DLD1 (cell line): ENCODE results near the gene RFTN1.
"Not testable (repeated sequence)": the region's sequence is repeated elsewhere in the genome, so short reads cannot be mapped to it uniquely, and the experiment has no call there.

Source experiments
- in situ Hi-C: cut with HindIII; loops from 2 replicates; pipeline ENCODE4 v1.10.0; 2017; ENCODE audit warnings: low sequenced_read_pairs

The RFTN1 gene

DNA sequence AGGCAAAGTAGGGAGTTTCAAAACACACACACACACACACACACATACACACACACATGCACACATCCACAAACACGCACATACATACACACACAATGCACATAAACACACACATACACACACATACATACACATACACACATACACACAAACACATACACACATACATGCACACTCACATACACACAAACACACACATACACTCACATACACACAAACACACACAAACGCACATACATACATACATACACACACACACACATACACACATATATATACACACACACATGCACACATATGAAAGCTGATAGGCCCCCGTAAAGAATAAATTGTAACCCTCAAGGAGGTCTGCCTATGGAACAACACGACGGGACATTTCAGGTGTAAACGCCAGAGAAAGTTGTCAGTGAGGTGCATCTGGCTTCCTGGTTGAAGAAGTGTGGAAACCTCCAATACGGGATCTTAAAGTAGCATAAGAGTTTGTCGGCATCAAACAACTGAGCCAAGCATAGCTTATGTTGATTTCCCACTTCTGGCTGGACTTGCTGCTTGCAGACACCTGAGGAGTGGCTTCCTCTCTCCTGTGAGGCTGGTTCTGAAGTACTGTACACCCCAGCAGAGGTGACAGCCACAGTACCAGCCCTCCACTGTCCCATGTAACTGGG, 5.8 kb downstream of the RFTN1 start:
- in situ Hi-C loops: no loop called here

GRCh38 chr3:16506884-16507577, 6.5 kb downstream of the RFTN1 start:
- in situ Hi-C loops: no loop called here

GRCh38 chr3:16506451-16506850, 7.0 kb downstream of the RFTN1 start:
- in situ Hi-C loops: no loop called here

GRCh38 chr3:16504692-16505091, 8.8 kb downstream of the RFTN1 start:
- in situ Hi-C loops: no loop called here

- in situ Hi-C loops: no loop called here
Measured at GRCh38 chr3:16504242-16504641, 9.3 kb downstream of the RFTN1 start.

GRCh38 chr3:16503191-16503776, 10.2 kb downstream of the RFTN1 start:
- in situ Hi-C loops: no loop called here

DNA sequence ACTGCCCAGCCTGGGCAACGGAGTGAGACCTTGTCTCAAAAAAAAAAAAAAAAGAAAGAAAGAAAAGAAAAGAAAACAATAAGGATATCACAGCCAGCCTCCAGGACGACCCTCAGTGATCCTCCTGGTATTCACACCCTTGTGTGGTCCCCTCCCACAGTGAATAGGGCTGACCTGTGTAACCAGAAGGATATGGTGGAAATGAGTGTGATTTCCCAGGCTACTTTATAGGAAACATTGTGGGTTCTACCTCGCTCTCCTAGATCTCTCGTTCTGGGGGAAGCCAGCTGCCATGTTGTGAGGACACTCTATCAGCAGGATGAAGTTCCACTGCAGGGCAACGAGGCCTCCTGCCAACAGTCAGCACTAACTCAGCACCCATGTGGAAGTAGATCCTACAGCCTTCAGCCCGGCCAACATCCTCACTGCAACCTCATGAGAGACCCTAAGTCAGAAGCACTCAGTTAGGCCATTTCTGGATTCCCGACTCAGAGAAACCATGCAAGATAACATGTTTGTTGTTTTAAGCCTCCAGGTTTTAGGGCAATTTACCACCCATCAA, 11.1 kb downstream of the RFTN1 start:
- in situ Hi-C loops: no loop called here

GRCh38 chr3:16501376-16501775, 12.1 kb downstream of the RFTN1 start:
- in situ Hi-C loops: no loop called here

GRCh38 chr3:16500911-16501310, 12.6 kb downstream of the RFTN1 start:
- in situ Hi-C loops: no loop called here

- in situ Hi-C loops: no loop called here
Measured at GRCh38 chr3:16500093-16500492, 13.4 kb downstream of the RFTN1 start.

- in situ Hi-C loops: no loop called here
Measured at GRCh38 chr3:16499351-16499750, 14.1 kb downstream of the RFTN1 start.

DNA sequence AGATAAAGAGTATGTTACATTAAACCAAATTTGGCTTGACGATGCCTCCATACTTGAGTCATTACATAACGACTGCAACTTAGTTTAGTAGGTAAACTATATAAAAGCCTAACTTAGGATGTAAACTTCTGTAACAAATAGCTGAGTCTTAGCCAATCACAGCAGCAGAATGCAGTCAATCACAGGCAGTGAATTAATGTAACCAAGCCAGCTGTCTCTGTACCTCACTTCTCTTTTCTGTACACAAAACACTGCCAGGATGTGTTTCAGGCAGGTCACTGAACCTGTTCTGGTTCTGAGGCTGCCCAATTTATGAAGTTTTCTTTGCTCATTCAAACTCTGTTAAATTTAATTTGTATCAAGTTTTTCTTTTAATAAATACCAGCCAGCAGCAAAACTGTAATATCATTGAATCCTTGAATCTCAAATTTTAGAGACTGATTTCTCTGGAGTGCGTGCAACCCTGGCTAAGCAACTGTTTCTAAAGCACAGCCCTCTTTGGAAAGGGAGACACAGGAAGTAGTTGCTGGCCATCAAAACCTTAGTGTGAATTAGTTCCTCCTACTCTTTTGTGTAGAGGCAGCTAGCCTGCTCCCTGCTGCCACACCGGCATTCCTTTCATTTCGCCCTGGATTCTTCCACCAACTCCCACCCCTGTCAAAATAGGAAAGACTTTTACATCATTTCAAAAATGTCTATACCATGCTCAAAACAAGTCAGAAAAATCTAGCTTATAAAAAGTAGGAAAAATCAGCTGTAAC, 15.2 kb downstream of the RFTN1 start:
- in situ Hi-C loops: no loop called here

DNA sequence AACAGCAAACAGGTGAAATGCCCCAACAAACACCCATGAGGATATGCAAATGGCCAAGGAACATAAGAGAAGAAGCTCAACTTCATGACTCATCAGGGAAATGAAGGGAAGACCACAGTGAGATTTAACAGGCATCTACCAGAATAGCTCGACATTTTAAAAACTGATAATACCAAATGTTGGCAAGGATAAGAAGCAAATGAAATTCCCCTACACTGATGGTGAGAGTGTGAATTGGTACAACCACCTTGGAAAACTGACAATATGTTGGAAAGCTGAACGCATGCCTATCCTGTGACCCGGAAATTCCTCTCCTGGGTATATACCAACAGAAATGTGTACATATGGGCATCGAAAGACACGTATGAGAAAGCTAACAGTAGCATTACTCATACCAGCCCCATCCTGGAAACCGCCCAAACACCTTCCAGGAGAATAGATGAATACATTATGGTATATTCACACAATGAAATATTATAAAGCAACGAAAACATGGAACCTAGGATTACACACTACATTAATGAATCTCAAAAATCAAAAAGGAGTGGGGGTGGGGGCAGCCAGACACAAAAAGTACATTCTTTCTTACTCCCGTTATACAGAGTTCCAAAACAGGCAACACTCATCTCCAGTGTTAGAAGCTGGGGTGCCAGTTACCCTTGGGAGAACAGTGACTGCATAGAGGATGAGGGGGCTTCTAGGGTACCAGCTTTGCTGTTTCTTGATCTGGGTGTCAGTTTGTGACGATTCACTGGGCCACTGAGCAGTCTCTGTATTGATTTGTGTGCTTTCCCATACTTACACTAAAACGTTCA, 16.9 kb downstream of the RFTN1 start:
- in situ Hi-C loops: no loop called here

DNA sequence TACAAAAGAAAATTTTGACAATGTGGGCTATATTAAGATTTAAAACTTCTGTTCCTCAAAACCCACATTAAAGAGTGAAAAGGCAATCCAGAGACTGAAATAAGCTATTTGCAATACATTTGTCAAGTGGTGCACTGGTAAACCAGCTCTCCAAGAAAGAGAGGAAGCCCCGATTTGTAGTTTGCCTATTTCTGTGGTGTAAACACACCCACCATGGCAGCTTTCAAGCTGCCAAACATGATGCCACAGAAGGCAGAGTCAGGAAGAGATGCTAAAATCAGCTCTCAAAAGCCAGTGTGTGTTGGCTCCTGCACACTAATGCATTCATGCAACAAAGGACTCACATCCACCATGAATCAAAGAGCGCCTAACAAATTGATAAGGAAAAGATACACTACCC, 17.5 kb downstream of the RFTN1 start:
- in situ Hi-C loops: no loop called here

GRCh38 chr3:16494814-16495431, 18.6 kb downstream of the RFTN1 start:
- in situ Hi-C loops: no loop called here

DNA sequence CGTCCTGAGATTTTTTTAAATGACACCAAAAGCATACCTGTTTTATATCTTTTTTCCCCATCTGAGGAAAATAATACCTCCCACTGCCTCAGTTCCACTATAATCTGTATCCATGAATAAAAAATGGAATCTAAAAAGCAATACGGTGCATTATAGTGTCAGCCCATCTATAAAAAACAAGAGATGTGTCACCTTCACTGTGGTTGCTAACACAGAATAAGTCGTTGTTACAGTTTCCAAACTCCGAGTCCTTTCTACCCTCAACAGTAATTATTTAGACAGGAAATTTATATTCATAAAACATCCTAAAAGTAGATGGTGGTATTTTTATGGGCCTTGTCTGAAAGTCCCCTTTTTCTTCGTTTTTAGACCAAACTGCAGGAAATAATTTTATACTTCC, 19.4 kb downstream of the RFTN1 start:
- in situ Hi-C loops: no loop called here

DNA sequence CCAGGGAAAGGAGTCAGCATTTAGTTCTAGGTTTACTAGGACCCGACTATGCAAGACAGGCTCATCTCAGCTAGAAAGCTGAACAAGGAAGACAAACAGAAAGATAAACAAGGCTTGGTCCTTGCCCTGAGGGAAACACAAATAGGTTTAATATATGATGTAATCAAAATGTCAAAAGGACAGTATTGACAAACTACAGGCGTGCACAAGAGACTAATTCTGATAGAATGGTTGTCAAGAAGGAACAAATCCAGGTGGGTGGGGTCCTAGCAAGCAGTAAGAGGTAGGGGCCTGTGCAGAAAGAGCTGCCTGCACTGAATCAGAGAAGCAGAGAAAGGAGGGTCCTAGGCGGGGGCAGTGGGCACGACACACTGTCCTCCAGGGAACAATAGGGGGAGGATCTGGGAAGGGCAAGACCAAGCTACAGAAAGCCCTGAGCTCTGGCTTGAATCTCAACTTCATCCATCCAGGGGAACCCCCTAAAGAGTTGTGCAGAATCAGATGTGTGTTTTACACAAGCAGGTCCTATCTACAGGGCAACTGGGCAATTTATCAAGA, 23.4 kb downstream of the RFTN1 start:
- in situ Hi-C loops: no loop called here

DNA sequence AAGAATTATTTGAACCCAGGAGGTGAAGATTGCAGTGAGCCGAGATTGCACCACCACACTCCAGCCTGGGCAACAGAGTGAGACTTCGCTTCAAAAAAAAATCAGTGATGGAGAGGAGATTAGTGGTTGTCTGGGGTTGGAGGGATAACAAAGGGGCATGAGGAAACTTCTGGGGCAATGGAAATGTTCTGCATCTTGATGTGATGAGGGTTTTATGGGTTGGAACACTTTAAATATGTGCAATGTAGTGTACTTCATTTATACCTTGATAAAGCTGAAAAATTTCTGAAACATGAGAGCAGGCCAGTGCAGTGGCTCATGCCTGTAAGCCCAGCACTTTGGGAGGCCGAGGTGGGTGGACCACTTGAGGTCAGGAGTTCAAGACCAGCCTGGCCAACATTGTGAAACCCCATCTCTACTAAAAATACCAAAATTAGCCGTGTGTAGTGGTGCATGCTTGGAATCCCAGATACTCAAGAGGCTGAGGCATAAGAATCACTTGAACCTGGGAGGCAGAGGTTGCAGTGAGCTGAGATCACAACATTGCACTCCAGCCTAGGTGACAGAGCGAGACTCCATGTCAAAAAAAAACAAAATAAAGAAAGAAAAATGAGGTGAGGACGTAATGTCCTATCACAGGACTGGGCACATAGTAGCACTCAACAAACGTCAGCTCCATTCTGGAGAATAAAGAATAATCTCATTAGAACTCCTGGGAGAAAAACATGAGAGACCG, 24.0 kb downstream of the RFTN1 start:
- in situ Hi-C loops: not testable (repeated sequence)

DNA sequence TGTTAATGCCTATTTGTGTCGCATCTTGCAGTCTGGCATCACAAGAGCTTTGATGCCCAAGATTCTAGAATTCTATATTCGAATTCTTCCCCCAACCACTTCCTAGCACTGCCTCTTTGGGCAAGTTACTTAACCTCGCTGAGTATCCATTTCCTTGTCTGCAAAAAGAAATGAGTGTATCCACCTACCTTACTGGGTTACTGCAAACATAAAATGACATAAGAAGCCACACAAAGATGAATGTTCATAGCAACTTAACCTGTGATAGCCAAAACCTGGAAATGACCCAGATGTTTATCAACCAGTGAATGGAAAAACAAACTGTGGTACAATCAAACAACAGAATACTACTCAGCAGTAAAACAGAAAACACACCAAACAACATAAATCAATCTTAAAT, 24.9 kb downstream of the RFTN1 start:
- in situ Hi-C loops: no loop called here
